Prostate gland (tissue), 2 donors: ENCODE data around the gene RIPPLY1. TPM values are rescaled to one million over a fixed set of nuclear protein-coding genes. Genes with fewer than 3 reads are reported as not detected.

Source experiments
- DNase-seq: peaks from one replicate; pipeline ENCODE4 v3.0.0-alpha.2; 2019; ENCODE audit warnings: low spot score
- H3K27ac ChIP-seq, 2 donors: fragments of 200-600 bp; sonication (generic); 2 replicates each; pipeline ENCODE4 v1.5.1; 2017 to 2019
- H3K27me3 ChIP-seq: fragments of 200-600 bp; sonication (generic); replicated peaks from 2 replicates; pipeline ENCODE4 v1.5.1; 2019; ENCODE audit not compliant: insufficient read depth
- H3K36me3 ChIP-seq, 2 donors: fragments of 200-600 bp; sonication (generic); 1 replicate in 1 of 2; 2 replicates in 1 of 2; pipeline versions ENCODE4 v1.5.1 to v1.8.1; 2017 to 2019
- H3K4me1 ChIP-seq: fragments of 200-600 bp; sonication (generic); replicated peaks from 2 replicates; pipeline ENCODE4 v1.5.1; 2019
- H3K4me3 ChIP-seq, 2 donors: fragments of 200-600 bp; sonication (generic); 2 replicates each; pipeline ENCODE4 v1.5.1; 2017 to 2019
- H3K9me3 ChIP-seq: fragments of 200-600 bp; sonication (generic); 2 replicates; pipeline ENCODE4 v1.5.1; 2017
- POLR2A ChIP-seq: fragments of 450-650 bp; IDR thresholded peaks from one replicate; pipeline ENCODE4 v1.6.1; 2016; ENCODE audit warnings: antibody characterized with exemption, mild to moderate bottlenecking
- POLR2AphosphoS5 ChIP-seq: sonication (generic); formaldehyde crosslinking; IDR thresholded peaks from one replicate; pipeline ENCODE4 v1.6.1; 2017; ENCODE audit warnings: antibody characterized with exemption
- whole genome bisulfite sequencing: methylation state at CpG from one replicate; pipeline ENCODE4 v1.1.5; 2018; 5-methylcytosine and 5-hydroxymethylcytosine counted together
- intact Hi-C: fragments of 100-400 bp; cut with DNase I; formaldehyde crosslinking; loops from one replicate; pipeline ENCODE4 v1.14.2; 2022
- total RNA-seq, 2 donors: library from RNA; depleted of rRNA; stranded (reverse); fragments of >200 nt; gene quantifications; one replicate each; pipeline ENCODE4 v1.1.0, GENCODE V29; 2016
- TF ChIP-seq, protein P1 (sequence below), 4 experiments: fragments of 200-600 bp in 2 of 4; fragments of 450-650 bp in 2 of 4; sonication (generic) in 2 of 4; IDR thresholded peaks; 1 replicate in 3 of 4; 2 replicates in 1 of 4; pipeline ENCODE4 v1.5.1; 2016 to 2019; ENCODE audit warnings: antibody characterized with exemption in 4 of 4, mild to moderate bottlenecking in 2 of 4, moderate library complexity in 2 of 4

Gene RIPPLY1, protein sequence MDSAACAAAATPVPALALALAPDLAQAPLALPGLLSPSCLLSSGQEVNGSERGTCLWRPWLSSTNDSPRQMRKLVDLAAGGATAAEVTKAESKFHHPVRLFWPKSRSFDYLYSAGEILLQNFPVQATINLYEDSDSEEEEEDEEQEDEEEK
- not detected for total RNA-seq

DNA sequence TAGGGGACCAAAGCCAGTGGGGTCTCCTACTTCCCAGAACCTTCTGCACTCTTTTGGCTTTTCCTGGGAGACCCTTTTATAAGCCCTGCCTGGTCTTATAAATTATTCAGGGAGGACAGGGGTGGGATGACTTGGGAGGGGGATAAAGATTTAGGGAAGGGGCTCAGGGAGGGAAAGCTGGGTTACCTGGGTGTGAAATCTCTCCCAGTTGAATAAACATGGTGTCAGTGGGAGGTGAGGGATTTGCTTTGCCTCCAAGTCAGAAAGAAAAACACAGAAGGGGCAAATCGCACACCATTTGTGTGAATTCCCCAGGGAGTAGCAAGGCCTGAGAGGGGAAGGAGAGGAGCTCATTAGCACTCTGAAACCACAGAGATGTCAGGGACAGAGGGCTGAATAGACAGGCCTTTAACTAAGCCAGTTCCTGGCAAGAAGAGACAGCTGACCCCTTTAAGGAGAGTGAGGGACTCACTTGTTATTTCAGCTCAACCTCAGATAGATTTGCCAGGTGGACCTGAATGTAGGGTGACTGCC lies at the start of gene RIPPLY1:
RIPPLY1 (minus strand) TSS at position 51 of the 534 bp plus-strand sequence. CDS start 54 bp downstream, outside the sequence.
- no peak within 1 kb of the TSS for H3K27ac ChIP-seq
- TF ChIP-seq POLR2AphosphoS5 (no peak), POLR2A (no peak)
- TF ChIP-seq, protein P1, sequence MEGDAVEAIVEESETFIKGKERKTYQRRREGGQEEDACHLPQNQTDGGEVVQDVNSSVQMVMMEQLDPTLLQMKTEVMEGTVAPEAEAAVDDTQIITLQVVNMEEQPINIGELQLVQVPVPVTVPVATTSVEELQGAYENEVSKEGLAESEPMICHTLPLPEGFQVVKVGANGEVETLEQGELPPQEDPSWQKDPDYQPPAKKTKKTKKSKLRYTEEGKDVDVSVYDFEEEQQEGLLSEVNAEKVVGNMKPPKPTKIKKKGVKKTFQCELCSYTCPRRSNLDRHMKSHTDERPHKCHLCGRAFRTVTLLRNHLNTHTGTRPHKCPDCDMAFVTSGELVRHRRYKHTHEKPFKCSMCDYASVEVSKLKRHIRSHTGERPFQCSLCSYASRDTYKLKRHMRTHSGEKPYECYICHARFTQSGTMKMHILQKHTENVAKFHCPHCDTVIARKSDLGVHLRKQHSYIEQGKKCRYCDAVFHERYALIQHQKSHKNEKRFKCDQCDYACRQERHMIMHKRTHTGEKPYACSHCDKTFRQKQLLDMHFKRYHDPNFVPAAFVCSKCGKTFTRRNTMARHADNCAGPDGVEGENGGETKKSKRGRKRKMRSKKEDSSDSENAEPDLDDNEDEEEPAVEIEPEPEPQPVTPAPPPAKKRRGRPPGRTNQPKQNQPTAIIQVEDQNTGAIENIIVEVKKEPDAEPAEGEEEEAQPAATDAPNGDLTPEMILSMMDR (IDR thresholded peaks at IDR 0.05): no peak

DNA sequence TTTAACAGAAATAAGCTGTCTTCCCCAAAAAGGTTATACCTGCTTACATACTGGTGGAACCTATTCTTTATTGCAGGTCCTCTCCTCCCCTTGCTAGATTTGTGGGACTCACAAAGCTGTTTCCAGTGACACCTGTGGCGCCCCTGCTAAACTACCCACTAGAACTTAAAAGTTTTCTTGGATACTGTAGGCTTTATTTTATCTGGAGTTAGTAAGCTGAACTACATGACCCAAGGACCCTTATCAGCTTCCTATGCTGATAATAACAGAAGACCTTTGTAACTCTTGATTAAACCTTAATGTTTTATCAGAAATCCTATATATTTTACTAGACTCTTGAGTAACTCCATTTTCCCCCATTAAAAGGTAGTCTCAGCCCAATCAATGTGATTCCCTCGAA lies 49.4 kb upstream of the RIPPLY1 start:
- no peak for DNase-seq
- no peak overlapping the region for H3K4me3 ChIP-seq
- H3K4me1 ChIP-seq: no peaks in the 10 kb centered on the region
- no peaks in the 10 kb centered on the region for H3K27me3 ChIP-seq
- no peaks in the 10 kb centered on the region for H3K36me3 ChIP-seq
- TF ChIP-seq POLR2A (no peak), POLR2AphosphoS5 (no peak)
- TF ChIP-seq, protein P1 (IDR thresholded peaks at IDR 0.05): no peak
- no peaks in the 10 kb centered on the region for H3K9me3 ChIP-seq
- H3K27ac ChIP-seq: no peak overlapping the region
- intact Hi-C loops: loop anchor here (5.0 kb wide), 1 partner anchor 50 kb away; the partner anchor contains the start of gene RIPPLY1
- 96% methylated on average over 2 of the region's 2 CpGs for WGBS

More for the DNA sequence above, at the start of gene RIPPLY1:
- Histone ChIP-seq H3K9me3 (no peaks in the 10 kb centered on the region), H3K36me3 (no peaks in the 10 kb centered on the region), H3K27me3 (no peaks in the 10 kb centered on the region), H3K4me3 (no peak within 1 kb of the TSS), H3K4me1 (no peaks in the 10 kb centered on the region)
- 100% methylated on average over 1 of the region's 1 CpG for WGBS
- intact Hi-C loops: loop anchor here (5.0 kb wide), 1 partner anchor 49 kb away; no protein-coding TSS in a partner anchor
- DNase-seq: no peak

DNA sequence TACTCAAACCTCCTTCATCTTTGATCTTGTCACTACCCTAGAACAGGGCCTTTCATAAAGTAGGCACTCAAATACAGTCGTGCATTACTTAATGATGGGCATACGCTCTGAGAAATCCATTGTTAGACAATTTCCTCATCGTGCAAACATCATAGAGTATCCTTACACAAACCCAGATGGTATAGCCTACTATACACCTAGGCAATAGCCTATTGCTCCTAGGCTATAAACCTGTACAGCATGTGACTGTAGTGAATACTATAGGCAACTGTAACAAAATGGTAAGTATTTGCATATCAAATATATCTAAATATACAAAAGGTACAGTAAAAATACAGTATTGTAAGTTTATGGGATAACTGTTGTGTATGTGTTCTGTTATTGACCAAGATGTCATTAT lies 48.9 kb upstream of the RIPPLY1 start:
- Histone ChIP-seq H3K27me3 (no peaks in the 10 kb centered on the region), H3K4me1 (no peaks in the 10 kb centered on the region), H3K9me3 (no peaks in the 10 kb centered on the region), H3K36me3 (no peaks in the 10 kb centered on the region), H3K27ac (no peak overlapping the region), H3K4me3 (no peak overlapping the region)
- 97% methylated on average over 3 of the region's 3 CpGs for WGBS
- intact Hi-C loops: loop anchor here (5.0 kb wide), 1 partner anchor 50 kb away; the partner anchor contains the start of gene RIPPLY1
- TF ChIP-seq, protein P1 (IDR thresholded peaks at IDR 0.05): no peak
- TF ChIP-seq POLR2A: no peak
- no peak for TF ChIP-seq POLR2AphosphoS5
- no peak for DNase-seq

DNA sequence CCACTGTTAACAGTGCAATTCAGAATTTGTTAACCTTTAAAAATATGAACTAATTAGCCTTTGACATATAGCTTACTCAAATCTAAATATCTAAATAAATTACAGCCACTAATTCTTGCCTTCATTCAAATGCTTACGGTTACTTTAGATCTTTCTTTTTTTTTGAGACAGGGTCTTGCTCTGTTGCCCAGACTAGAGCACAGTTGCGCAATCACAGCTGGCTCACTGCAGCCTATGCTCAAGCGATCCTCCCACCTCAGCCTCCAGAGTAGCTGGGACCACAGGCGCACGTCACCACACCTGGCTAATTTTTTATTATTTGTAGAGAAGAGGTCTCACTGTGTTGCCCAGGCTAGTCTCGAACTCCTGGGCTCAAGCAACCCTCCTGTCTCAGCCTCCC lies 48.1 kb upstream of the RIPPLY1 start:
- intact Hi-C loops: loop anchor here (5.0 kb wide), 1 partner anchor 49 kb away; the partner anchor contains the start of gene RIPPLY1
- 96% methylated on average over 6 of the region's 6 CpGs for WGBS

More for the DNA sequence above, 48.1 kb upstream of the RIPPLY1 start:
- TF ChIP-seq POLR2AphosphoS5 (no peak), POLR2A (no peak)
- TF ChIP-seq, protein P1 (IDR thresholded peaks at IDR 0.05): no peak
- H3K27ac ChIP-seq: no peak overlapping the region
- no peak for DNase-seq
- H3K4me1 ChIP-seq: no peaks in the 10 kb centered on the region
- H3K36me3 ChIP-seq: no peaks in the 10 kb centered on the region
- no peak overlapping the region for H3K4me3 ChIP-seq
- no peaks in the 10 kb centered on the region for H3K9me3 ChIP-seq
- H3K27me3 ChIP-seq: no peaks in the 10 kb centered on the region
